Myocyte (in vitro differentiated cells): ENCODE results near the gene SRRM2. TPM values are rescaled to one million over a fixed set of nuclear protein-coding genes. Genes with fewer than 3 reads are reported as not detected.

Experiments
- DNase-seq: peaks from one replicate; pipeline ENCODE4 v3.0.0-alpha.2; 2012; ENCODE audit warnings: low read depth
- total RNA-seq: library from RNA; depleted of rRNA; stranded (reverse); fragments of >200 nt; gene quantifications from 2 replicates; pipeline ENCODE4 v1.2.3, GENCODE V29; 2014

The SRRM2 gene
- total RNA-seq, 1 donor from 2014 or later: 93.8 TPM

DNA sequence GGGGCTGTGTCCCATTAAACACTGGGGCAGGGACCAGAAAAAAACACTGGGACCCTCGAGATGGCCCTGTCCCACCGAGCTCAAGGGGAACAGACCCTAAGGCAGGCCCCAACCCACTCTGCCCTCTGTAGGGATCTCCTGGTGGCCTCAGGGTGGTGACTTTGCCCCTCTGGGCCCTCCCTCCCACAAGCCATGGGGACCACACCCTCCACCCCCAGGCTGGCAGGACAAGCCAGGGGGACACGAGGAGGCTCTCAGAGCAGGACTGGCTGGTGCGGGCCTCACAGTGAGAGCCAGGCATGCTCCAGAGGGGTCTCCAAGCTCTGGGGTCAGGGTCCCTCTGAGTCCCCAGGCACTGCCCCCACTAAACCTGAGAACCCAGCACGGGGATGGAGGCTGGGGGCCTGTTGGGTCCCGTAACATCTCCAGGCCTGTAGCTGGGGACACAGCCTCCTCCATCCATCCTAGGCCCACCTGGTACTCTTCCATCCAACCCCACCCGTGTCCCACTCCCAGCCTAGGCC is 14.5 kb upstream of the SRRM2 start:
- no peak for DNase-seq

DNA sequence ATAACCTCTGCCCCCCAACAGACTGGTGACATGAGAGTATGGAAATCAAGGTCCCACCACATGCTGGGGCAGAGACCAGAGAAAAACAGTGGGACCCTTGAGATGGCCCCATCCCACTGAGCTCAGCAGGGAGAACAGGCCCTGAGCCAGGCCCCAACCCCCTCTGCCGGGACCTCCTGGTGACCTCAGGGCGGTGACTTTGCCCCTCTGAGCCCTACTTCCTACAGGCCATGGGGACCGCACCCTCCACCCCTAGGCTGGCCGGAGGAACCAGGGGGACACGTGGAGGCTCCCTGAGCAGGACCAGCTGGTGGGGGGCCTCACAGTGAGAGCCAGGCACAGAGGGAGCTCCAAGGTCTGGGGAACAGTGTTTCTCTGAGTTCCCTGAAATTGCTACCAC is 13.8 kb upstream of the SRRM2 start:
- DNase-seq: no peak

DNA sequence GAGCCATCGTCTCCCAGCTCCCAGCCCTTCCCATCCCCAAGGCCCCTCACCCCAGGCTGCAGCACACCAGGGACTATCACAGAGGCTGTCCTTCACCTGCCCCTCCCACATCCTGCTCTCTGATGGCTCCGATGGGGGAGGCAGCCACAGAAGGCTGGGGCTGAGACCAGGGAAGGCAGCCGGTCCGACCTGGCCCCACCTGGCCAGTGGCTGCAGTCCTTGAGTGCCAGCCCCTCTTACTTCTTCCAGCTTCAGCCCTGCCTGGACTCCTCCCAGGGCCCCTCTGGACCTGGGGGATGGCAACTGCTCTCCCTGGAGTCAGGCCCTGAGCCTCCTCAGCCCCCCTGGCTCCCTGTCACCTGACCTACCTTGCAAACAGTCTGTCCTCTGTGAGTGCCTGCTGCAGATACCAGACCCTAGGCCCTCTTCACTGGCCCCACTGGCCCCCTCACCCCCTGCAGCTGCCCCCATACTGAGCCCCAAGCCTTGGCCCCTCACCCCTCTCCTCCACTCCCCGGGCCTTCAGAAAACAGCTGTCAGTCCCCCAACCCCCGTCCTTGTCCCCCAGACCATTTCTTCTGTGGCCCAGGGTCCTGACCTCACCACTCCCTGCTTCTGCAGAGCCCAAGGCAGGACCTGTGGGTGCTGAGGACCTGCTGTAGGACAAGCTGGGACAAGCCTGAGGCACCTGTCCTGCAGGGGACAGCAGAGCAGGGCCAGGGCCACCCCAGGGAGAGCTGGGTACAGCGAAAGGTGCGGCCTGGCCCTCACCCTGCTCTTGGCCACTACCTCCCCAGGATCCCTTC is 12.6 kb upstream of the SRRM2 start:
- no peak for DNase-seq

DNA sequence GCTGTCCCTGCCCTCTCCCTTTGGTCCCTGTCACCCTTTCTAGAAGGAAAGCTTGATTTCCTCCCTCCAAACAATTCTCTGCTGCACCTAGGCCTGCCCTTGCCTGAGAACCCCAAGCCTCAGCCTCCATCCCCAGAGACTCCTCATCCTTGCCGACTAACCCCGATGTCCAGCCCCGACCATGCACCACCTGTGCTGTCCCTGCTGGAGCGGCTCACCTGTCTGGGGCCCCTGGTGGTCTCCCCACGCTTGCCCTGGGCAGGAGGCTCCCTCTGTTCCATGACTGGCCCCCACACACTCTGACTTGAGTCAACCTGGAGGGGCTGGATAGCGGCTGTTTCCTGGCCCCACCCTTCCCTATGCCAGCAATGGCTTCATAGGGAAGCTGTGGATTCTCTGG is 12.0 kb upstream of the SRRM2 start:
- DNase-seq: no peak

DNA sequence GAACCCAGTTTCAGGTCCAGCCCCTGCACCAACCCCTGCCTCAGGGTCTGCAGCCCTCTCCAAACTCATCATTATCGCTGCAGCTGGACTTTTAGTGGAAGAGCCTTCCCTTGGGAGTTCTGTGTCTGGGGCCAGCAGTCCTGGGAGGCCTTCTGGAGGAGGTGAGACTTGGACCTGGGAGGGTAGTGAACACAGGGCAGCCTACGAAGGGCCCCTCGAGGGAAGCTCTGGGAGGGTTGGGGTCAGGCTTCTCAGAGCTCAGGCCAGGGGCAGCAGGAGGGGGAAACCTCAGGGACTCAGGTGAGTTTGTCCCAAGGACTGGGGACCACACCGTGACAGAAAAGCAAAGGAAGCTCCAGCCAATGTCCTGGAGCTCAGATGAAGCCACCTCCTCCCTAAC is 11.3 kb upstream of the SRRM2 start:
- DNase-seq: no peak

- DNase-seq: no peak
Observed at GRCh38 chr16:2742323-2743006, 10.0 kb upstream of the SRRM2 start.

DNA sequence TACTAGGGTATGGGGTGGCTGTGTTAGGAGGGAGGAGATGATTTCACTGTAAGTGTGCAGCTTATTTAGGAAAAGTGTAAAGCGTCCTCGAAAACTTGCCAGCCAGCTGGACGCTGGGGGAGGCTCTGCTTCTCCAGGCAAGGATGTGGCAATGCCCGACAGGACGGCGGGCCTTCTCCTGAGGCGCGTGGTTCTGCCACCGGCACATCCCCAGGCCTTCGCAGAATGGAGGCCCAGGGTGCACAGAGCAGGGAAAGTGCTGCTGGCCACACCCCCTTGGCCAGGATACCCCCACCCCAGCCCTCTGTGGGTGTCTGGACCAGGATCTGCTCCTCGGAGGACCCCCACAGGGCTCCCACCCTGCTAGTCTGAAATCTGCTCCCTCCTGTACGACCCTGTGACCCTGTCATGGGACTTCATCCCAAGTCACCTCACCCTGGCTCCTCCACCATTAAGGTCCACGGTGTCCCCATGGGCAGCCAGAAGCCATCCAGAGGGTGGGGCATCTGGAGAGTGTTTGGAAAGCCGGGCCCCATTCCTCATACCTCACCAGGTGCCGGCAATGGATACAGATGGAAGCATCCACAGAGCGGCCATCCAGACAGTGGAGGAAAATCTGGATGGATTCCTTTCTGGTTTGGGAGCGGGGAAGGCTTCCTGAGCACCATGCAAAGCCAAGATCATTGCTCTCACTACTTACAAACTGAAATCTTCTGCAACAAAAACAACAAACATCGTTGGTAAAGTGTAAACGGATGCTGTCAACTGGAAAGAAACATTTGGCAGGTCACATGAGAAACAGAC is 9.2 kb upstream of the SRRM2 start:
- no peak for DNase-seq

DNA sequence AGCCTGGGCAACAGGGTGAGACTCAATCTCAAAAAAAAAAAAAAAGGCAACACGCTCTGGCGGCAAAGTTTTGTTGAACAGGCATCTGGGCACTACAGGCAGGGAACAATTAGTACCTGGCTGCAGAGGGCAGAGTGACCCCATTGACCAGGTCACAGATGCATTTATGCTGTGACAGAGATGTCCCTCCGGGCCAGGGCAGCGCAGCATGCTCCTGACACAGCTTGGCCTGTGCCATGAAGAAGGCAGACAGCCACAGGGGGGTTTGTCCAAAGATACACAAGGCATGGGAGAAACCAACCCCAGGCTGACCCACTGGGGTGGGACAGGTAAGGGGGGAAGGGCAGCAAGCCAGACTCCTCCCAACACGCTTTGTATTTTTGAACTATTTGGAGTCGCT is 7.7 kb upstream of the SRRM2 start:
- no peak for DNase-seq

DNA sequence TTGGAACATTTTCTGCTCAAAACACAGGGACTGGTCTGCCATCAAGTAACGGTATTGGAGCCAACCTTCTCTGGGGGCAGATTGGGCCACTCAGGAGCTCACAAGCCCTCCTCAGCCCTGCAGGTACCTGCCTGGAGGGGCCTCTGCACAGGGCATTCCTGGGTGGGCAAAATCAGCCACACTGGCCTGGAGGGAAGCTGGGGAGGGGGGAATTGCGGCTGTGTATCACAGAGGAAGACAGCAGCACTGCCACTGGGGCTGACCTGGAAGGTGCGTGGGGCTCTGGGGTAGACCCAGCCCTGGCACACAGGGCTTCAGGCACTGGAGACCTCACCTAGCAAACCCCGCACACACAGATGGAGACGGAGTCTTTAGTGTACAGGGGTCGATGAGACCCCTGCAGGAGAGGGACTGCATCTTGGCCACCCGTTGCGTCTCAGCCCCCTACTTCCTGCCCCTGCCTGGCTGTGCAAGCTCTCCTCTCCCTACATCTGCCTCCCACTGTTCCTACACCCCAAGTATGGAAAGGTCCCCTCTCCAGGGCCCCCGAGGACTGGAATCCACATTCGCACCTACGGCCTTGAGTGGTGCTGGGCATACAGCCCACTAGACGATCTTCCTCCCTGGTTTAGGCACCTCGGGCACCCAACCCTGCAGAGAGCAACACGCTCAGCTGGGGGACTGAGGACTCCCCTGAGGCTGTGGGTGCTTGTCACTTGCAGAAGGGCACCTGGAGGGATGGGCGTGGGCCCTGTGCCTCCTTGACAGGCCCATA is 7.1 kb upstream of the SRRM2 start:
- no peak for DNase-seq

DNA sequence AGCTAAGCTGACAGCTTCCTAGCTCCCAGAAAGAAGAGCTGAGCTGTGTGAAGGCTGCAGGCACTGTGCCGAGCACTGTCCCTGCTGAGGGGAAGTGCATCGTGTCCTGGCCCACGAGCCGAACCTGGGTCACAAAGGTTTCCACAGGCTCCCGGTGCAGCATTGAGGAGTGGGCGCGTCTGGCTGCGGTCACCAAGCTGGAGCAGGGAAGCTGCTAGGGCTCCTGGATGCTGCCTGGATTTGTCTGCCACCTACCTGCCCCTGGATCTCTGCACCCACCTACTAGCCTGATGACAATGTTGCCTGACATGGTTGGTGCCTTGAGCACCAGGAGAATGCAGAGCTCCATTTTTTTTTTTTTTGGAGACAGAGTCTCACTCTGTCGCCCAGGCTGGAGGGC is 6.5 kb upstream of the SRRM2 start:
- DNase-seq: no peak

GRCh38 chr16:2748757-2749455 is 3.5 kb upstream of the SRRM2 start:
- DNase-seq: no peak

DNA sequence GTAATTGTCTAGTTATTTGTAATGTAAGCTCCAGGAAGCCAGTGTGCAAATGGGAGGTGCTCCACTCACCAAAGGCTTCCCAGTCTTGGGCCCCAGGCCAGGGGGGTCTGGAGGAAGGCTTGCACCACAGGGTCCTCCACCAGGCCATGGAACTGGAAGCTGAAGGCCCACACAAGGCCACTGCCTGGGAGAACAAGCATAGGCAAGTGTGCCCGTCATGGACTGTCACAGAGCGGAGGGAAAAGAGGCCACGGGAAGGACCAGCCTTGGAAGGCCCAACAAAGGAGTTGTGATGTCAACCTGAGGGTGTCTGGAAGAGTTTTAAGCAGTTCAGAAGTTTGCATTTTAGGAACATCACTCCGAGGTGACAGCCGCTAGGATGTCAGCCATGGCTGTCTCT is 3.0 kb upstream of the SRRM2 start:
- DNase-seq: no peak

DNA sequence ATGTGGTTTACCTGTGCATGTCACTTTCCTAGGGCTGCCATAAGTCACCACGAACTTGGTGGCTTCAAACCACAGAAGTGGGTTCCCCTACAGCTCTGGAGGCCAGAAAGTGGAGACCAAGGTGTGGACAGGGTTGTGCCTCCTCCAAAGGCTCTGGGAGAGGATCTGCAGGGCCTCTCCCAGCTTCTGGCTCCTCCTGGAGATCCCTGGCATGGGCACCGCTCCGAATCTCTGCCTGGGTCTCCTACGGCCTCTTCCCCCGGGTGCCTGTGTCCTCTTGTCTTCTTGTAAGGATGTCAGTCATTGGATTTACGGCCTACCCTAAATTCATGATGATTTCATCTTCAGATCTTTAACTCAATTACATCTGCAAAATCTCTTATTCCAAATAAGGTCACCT is 2.5 kb upstream of the SRRM2 start:
- DNase-seq: no peak

GRCh38 chr16:2751577-2752034 is 832 bp upstream of the SRRM2 start:
- no peak for DNase-seq

GRCh38 chr16:2752850-2753732 is 653 bp downstream of the SRRM2 start:
- DNase-seq: peak; percentile 78

- peak; percentile 22 for DNase-seq
Observed at GRCh38 chr16:2753733-2754020, 1.2 kb downstream of the SRRM2 start.

DNA sequence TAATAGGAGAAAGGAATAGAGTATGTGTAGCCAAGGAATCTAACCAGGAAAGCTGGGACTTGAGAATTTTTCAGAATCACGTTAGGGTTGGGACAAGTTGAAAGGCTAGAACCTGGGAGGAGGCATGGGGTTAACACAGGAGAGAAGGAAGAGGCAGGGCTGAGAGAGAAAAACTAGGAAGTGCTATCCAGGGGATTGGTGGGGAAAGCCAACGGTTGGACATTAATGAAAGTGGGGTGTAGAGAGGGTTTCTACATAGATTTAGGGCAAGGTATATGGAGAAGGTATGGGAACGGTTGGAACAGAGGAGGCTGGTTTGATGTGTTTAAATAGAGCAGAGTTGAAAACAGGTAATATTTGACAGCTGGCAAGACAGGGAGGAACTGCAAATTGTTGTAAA is 2.7 kb downstream of the SRRM2 start:
- DNase-seq: no peak

GRCh38 chr16:2756288-2757015 is 4.0 kb downstream of the SRRM2 start:
- DNase-seq: no peak

GRCh38 chr16:2757344-2757743 is 4.9 kb downstream of the SRRM2 start:
- DNase-seq: no peak
